ENCODE measurements around the gene KLK13. TPM values are rescaled to one million over a fixed set of nuclear protein-coding genes. Genes with fewer than 3 reads are reported as not detected.

KLK13 gene
- polyA plus RNA-seq, 1 donor, result 0.76 TPM

GRCh38 chr19:51063664-51064063 is 1.2 kb downstream of the KLK13 start:
- DNase-seq, result no peak

DNA sequence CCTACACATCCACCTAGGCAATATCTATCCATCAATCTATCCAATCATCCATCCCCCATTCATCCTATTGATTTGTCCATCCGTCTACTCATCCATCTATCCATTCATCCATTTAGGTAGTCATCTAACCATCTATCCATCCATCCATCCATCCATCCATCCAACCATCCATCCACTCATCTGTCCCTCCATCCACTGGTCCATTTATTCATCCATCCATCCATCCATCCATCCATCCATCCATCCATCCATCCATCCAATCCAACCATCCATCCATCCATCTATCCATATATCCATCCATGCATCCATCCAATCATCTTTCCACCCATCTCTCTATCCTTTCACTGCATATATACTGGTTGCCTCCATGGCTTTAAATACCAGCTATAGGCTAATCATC is 3.9 kb downstream of the KLK13 start:
- DNase-seq, result no peak

DNA sequence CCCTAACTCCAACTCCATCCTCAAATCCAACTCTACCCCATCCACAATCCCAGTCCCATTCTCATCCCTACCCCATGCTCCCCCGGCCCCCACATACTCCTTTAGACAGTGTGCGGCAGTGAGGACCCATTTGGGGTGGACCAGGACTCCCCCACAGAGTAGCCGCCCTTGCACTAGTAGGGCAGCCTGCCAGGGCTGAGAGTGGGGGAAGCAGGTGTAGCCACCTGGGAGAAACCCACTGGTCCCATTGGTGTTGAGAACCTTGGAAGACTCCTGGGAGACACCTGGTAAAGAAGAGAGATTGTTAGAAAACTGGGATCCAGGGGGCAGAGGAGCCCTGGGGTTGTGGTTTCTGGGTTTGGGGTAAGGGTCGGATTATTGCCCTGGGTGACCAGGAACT is 4.6 kb downstream of the KLK13 start:
- DNase-seq, result no peak

DNA sequence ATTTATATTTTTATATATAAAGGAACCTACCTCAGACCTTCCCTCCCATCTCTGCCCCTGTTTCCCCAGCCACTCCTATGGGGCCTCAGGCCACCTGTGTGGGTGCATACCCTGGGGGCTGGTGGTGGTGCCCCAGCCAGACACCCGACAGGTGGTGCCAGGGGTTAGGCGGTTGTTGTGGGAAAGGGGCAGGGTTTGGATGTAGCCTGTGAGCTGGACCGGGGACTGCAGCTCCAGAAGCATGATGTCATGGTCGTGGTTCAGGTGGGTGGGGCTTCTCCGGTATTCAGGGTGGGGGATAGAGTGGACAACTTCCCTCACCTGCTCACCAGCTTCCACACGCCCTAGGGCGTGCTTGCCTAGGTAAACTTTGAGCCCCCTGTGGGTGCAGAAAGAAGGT is 5.2 kb downstream of the KLK13 start:
- DNase-seq, result no peak

DNA sequence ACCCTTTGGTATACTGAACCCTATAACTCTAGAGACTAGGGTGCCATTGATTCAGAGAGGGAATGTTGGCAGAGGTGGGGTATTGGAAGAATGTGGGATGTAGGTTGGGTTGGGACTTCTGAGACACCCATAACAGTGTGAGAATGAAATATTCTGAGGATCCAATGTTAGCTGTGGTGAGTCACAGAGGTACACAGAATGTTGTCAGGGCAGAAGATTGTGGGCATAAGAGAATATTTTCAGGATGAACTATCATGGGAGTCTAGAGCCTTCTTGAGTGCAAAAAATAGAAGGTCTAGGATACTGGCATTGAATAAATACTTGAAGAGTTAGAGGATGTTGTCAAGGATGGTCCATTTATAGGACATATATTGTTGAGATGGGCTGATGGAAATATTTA is 9.0 kb downstream of the KLK13 start:
- no peak for DNase-seq

- DNase-seq, result no peak
These were observed 17.9 kb downstream of the KLK13 start for GRCh38 chr19:51047031-51047335.

GRCh38 chr19:51044327-51044726 is 20.6 kb downstream of the KLK13 start:
- no peak for DNase-seq

GRCh38 chr19:51043497-51043896 is 21.4 kb downstream of the KLK13 start:
- no peak for DNase-seq

DNA sequence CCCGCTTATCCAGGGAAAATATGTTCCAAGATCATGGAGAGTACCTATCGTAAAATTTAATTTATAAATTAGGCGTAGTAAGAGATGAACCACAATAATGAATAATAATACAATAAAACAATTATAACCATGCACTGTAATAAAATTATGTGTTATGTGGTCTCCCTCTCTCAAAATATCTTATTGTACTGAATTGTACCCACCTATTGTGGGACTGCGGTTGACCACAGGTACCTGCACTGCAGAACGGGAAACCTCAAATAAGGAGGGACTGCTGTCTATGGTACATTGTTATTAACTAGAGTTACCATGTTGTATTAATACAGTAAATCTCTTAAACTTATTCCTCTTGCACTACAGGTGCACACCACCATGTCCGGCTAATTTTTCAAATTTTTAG is 24.7 kb downstream of the KLK13 start:
- DNase-seq, result no peak

DNA sequence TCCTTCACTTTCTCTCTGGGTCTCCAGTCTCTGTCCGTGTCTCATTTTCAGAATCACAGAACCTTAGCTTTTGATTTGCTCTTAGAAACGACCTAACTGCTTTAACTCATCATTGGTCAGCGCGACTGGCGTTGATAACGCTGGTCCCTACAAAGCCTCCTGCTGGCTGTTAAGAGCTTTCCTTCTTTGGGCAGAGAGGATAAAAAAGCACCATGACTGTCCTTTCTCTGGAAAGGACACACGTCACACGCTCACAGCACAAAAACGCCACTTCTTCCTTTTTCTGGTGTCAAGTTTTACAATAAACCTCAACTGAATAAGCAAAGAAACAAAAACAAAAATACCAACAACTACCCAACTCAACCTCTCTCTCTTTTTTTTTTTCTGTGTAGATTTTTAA is 28.4 kb downstream of the KLK13 start:
- no peak for DNase-seq

- DNase-seq, result no peak
These were observed 30.2 kb downstream of the KLK13 start, which contains the start of gene KLK12 for GRCh38 chr19:51034704-51035103. Gene KLK12 (minus strand): TSS chr19:51035002. CDS start chr19:51034621, 381 bp downstream.

DNA sequence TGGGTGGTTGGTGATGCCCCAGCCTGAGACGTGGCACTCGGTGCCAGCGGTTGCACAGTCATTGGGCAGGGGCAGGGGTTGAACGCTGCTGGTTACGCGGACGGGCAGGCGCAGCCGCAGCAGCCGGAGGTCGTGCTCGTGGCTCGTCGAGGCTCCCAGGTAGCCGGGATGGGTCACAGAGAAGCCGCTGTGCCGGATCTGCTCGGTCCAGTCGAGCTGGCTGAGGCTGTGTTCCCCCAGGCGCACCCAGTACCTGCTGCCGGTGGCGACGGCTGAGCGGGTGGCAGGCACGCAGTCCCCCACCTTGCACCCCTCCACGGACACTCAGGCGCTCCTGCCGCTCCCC is 33.0 kb downstream of the KLK13 start:
- DNase-seq, result no peak

GRCh38 chr19:51031220-51031879 is 33.5 kb downstream of the KLK13 start:
- DNase-seq, result no peak

- no peak for DNase-seq
These were observed 34.3 kb downstream of the KLK13 start for GRCh38 chr19:51030631-51031030.

GRCh38 chr19:51029718-51030117 is 35.2 kb downstream of the KLK13 start:
- no peak for DNase-seq

- DNase-seq, result no peak
These were observed 37.0 kb downstream of the KLK13 start for GRCh38 chr19:51027873-51028272.

- no peak for DNase-seq
These were observed 37.6 kb downstream of the KLK13 start for GRCh38 chr19:51027126-51027806.

DNA sequence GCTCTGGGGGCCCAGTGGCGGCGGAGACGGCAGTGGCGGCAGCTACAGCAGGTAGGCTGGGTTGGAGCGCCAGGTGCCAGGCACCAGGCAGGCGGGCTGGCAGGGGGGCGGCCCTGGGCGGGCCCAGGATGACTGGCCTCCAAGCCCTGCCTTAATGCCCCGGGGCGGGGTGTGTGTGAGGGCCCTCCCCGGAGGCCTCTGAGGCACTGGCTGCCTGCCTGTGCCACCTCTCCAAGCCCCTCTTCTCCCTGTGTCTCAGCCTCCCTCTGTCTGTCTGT is 38.4 kb downstream of the KLK13 start, which contains the start of gene KLK11:
TSS of gene KLK11 (minus strand) at position 63 of the 278 bp plus-strand sequence. CDS start 985 bp downstream, outside the sequence.
- DNase-seq, result no peak

DNA sequence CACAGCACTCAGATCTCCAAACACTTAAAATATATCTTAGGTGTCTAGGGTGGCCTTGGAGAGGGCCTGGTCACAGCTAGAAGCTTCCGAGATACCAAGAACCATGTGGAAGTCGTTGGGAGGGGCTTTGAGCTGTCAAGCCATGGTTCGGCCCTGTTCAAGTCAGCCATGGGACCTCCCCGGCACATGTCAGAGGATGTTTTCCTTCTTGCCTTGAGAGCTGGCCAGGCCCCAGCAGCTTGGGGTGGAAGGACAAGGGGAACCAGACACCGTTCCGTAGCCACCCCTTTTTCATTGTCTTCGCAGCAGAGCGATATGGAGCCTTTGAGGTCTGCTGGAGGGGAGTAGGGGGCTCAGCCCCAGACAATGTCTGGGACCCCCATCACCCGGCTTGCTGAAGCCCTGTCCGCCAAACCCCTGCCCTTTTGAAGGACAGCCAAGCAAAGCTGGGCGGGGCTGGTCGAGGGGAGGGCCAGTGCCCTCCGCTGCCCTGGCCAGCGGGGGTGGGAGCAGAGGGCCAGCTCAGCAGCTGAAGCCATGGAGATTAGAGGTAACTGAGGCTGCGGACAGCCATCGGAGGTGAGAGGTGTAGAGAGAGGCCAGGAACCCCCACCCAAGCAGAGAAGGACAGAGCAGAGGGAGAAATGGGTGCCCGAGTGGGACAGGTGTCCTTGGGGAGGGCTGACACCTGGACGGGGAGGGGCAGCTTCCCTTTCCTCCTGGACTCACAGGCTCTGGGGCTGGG is 38.9 kb downstream of the KLK13 start:
- DNase-seq, result no peak

DNA sequence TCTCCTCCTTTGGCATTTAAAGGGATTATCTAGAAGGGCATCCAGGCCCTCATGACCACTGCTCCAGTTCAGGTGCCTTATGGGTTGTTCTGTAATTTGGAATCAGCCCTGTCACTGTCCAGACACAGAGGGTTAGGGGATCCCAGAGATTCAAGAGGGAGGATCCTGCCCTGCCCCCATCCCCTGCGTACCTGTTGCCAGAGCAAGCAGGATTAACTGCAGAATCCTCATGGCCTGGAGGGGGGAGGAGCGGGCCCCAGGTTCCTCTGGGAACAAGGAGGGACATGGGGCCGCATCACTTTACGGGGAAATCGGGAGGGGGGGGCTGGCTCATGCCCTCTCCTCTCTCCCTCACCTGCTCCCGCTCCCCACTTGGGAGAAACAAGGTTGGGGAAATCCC is 39.5 kb downstream of the KLK13 start:
- DNase-seq, result no peak

GRCh38 chr19:51024924-51025323 is 40.0 kb downstream of the KLK13 start:
- no peak for DNase-seq

- DNase-seq, result no peak
These were observed 40.9 kb downstream of the KLK13 start for GRCh38 chr19:51023946-51024345.

DNA sequence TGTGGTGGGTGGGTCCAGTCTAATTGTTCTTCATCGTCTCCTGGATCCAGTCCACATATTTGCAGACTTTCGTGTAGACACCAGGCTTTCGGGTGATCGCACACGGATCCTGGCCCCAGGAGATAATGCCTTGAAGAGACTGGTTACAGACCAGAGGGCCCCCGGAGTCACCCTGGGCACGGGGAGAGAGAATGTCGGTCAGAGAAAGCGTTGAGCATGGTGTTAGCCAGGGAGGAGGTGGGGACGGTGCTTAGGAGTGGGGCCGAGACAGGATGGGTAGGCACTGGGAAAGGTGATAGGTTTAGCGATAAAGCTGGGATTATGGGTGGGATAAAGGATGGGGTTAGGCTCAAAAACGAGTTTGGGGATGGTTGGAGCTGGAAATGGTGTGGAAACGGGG is 42.4 kb downstream of the KLK13 start:
- DNase-seq, result no peak
